ENCODE data around the gene CEP85.

GRCh38 chr1:26305667-26306289 lies 71.8 kb downstream of the CEP85 start:
- TF ChIP-seq ZNF384 (IDR thresholded peaks at IDR 0.05) (no peak), FOXM1 (IDR thresholded peaks at IDR 0.05; ENCODE audit: borderline replicate concordance) (no peak), ELF4 (IDR thresholded peaks at IDR 0.05) (no peak), BHLHE40 (IDR thresholded peaks at IDR 0.05; ENCODE audit: borderline replicate concordance) (no peak), SP1 (IDR thresholded peaks at IDR 0.05) (no peak), FOXA1 (IDR thresholded peaks at IDR 0.05) (no peak), PKNOX1 (IDR thresholded peaks at IDR 0.05) (no peak), SUZ12 (IDR thresholded peaks at IDR 0.05) (no peak), L3MBTL2 (conservative IDR thresholded peaks at IDR 0.05) (no peak), ARNT (IDR thresholded peaks at IDR 0.05) (no peak)

Data from HEK293T (cell line).